ENCODE data around the gene TCF7L2.

Gene TCF7L2

DNA sequence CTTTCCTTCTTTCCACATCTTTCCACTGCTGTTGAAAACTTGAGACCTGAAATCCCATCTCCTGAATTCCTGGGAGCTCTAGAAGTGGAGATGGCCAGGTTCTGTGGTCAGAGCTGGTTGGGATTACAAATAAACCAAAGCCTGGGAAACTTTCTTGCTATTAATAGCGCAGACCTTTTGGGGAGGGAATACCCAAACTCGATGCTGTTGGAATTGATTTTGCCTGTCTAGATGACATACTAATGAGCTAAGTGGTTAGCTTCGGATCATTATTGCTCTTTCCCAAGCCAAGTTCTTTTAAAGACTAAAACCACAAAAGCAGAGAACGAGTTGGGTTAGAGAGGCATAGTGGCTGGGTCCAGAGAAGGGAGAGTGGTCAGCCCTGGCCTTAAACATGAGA is 76.6 kb downstream of the TCF7L2 start:
- no peak for DNase-seq

DNA sequence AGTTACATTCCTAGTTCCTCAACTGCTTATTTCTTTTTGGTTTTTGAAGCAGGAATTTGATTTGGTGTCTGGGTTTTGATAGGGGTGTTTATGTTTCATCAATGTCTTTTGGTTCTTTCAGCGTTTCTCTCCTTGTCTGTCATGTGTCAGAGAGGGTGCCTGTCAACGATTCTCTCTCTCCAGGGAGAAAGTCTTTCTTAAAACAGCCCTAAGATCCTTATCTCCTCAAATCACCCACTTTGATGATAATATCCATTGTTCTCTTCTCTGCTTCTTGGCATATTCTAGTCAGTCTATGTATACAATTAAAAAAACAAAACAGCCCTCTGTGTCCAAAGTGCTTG is 77.2 kb downstream of the TCF7L2 start:
- no peak for DNase-seq

DNA sequence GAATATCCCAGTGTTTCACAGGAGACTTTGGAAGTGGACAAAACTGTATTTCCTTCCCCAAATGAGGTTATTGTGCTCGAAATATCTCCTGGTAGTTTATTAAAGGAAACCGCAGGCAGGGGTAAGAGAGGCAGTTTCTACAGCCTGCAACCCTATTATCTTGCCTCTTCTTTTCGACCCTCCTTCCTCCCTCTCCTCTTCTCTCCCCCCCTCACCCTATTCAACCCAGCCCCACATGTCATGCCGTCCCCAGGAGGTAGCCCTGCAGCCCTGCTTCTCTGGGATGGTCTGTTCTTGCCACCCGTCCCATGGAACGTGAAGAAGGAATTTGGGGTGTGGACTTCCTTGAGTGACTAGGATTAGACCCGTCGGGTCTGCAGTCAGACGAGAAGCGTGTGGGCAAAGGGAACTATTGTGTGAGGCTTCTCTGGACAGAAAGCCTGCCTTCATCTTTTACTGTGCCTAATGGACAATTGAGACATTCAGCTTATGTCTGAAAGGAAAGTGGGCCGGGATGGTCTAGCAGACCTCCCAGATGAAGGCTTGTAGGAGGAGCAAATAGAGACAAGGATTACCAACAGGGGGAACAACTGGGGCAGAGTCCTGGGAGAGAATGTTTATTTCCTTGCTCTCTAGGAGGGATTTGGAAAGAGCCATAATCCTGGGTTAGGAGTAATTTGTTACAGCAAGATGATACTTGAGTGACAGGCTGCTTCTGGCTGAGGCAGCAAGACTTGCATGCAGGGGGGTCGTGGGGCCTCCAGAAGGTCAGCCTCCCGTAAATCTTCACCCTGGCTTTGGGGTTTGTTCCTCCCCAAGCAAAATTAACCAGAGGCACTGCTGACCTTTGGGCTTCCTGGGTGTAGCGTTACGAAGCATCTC is 77.8 kb downstream of the TCF7L2 start:
- DNase-seq = no peak

DNA sequence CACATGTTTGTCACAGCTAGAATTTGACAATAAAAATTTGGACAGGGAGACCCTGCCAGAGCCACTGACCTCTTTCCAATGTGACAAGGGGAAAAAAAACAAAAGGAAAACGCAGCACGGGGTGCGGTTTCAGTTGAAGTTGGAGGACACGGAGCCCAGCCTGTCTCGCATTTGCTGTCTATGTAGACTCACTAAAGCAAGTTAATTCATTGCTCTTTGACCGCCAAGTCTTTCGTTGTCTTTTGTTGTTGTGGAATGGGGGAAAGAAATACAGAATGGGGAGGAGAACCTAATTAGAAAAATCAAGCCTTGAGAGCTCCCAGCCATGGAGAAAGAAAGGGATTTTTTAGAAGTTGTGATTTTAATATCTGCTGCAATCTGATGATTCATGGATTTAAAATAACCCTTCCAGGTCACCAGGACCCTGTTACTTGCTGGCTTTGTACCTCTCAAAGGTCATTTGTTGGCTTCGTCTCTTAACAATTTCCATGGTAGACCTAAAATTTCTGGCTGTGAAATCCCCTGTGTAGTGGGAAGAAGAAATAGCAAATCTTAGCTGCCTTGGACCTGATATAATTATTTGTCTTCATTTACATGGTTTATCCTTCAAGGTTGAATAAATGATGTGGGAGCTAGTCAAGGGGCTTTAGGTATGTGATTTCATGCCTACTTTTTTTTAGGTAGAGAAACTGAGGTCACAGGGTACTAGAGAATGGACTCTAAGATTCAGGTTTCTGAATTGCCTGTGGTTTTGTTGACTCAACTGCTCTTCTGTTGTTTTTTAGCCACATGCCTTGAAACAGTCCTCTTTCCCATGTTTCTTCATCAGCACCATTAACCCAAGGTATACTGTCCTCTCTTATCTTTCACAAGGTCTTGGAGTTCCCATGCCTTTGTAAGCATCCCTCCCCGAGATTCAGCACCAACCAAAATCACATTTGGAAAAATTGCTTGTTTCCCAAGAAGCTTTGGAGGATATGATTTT is 78.7 kb downstream of the TCF7L2 start:
- no peak for DNase-seq

DNA sequence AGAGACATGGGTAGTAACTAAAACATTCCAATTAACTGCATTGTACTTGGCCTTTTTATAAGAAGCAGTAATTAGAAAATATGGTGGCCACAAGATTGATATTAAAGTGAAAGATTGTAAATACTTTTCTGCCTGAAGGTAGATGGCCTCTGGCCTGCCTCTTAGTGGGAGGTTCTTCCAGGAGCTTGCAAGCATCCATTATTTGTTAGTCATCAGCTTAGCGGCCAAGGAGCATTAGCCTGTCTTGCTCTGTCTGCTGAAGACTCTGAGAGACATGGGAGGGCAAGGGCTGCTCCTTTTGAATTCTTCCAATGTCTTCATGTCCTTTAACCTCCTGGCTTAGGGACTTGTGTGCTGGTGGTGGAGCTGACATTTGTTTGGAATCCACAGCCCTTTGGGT is 80.4 kb downstream of the TCF7L2 start:
- no peak for DNase-seq

DNA sequence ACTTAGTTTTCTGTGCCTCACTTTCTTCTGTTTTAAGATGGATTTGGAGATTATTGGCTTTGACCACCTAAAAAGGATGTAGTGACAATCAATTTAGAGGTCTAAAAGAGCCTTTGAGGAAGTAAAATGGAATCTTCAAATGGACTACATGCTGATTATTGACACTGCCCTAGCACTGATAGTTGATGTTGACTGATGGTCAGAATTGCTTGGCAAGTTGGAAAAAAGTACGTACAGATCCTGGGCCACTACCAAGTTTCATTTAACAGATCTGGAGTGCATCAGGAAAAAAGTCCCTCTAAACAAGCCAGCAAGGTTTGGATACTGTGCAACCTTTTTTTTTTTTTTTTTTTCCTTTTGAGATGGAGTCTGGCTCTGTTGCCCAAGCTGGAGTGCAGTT is 81.1 kb downstream of the TCF7L2 start:
- DNase-seq = no peak

DNA sequence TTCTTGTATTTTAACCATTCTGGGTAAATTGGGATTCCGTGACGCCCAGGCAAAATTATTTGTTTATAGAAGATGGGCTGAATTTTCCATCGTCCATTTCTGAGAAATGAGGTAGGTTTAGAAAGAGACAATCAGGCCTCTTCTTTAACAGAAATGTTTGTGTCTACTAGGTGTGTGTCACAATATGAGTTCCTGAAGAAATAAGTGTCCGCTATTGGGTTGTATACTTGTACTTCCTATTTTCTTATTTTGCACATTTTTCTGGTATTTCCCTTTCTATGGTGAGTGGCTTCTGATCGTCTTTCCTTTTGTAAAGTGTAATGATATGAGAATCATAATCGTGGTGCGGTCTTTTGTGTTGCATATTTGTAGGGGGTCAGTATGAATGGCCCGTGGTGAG is 83.9 kb downstream of the TCF7L2 start:
- DNase-seq = no peak

DNA sequence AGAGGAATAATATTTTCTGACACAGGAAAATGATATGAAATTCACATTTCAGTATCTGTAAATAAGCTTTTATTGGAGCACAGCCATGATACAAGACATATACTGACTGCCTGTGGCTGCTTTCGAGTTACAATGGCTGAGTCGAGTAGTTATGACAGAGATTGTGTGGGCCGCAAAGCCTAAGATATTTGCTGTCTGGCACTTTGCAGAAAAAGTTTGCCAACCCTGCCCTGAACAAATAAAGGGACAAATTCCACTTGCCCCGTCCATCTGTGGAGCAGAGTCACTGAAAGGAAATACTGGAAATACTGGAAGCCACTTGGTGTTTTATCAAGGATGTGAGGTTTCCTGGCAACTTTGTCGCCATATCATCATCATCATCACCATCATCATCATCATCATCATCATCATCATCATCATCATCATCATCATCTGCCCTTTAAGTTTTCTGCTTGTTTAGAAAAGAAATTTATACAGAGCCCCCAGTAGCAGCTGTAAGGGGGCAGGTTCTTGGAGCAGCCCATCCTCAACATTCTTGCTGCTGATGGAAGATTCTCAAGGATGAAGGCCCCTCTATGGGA is 85.8 kb downstream of the TCF7L2 start:
- DNase-seq = no peak

DNA sequence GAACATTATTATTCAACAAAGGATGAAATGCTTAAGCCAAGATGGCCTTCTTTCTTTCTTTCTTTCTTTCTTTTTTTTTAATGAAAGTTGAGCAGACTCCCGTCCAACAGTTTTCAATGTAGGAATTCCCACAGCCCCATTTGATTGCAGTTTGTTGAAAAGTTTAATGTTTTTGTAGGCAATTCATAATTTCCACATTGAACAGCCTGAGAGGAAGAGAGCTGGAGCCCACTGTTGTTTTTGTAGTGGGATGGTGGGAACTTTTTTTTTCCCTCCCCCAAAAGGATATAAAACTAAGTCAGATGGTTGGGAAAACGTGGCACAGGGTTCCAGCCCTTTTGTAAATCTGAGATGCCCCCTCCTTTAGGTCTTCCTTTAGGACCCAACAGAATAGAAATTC is 86.6 kb downstream of the TCF7L2 start:
- DNase-seq = no peak

DNA sequence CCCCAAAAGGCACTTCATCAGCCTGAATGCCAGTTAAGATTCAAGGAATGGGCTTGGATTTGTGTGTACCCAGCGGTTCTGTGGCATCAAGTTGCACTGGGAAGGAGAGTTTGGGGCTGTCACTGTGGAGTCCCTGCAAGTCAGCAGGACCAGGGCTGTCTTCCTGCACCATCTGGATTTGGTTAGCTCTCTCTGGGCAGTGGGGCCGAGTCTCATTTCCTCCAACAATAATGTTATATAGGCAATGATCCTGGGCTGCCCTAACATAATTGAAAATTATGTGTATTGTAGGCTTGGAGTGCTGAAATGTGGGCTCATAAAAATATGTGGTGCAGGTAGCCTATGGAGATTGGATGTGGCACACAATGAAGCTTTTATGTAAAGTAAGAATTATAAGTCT is 87.2 kb downstream of the TCF7L2 start:
- DNase-seq = no peak

DNA sequence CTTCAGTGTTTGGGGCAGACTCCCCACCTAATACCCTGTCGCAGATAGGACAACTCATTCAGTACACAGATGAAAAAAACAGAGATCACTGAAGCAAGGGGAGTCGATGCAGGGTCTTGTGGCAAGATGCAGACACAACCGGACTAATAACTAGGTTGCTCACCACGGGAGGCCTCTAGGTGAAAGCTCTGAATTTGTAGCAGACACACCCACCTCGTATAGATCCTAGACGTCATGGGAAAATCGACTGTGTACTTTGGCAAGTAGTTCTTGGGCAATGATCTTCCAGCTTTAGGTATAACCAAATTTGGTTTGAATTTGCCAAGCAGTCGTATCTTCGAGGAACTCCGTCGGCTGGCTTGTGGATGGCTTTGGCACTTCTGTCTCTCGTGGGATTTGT is 88.1 kb downstream of the TCF7L2 start:
- DNase-seq = no peak

DNA sequence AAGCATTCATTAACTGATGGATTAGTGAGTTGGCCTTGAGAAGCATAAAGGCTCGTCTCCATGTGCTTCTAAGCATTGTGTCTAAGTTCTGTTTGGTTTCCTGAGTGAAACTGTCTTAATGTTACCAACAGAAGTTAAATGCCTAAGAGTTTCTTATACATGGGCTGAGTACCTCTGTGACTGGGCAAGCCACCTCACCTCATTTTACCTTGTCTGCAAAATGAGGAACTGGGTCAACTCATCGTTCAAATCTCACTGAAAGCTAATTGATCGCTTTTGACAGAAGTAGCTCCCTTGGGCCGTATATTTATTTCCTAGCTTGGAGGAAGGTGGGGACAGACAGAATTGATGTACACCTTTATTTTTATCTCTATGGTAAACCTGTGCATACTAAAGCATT is 88.9 kb downstream of the TCF7L2 start:
- DNase-seq = no peak

DNA sequence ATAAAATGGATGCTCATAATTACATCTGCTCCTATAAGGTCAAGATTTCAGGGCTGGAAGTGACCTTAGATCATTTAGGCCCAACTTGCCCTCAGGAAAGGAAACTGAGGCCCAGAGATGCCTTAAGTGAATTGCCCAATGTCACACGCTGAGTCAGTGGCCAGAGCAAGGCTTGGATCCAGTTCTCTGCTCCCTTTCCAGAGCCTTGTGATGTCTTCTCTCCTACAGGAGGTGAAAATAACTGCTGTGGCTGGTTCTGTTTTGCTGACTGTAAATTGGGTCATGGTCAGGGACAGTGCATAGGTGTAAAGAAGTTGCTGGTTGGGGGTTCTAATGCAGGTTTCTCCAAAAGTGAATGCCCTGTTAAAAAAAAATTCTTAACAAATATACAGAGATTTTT is 91.3 kb downstream of the TCF7L2 start:
- no peak for DNase-seq

DNA sequence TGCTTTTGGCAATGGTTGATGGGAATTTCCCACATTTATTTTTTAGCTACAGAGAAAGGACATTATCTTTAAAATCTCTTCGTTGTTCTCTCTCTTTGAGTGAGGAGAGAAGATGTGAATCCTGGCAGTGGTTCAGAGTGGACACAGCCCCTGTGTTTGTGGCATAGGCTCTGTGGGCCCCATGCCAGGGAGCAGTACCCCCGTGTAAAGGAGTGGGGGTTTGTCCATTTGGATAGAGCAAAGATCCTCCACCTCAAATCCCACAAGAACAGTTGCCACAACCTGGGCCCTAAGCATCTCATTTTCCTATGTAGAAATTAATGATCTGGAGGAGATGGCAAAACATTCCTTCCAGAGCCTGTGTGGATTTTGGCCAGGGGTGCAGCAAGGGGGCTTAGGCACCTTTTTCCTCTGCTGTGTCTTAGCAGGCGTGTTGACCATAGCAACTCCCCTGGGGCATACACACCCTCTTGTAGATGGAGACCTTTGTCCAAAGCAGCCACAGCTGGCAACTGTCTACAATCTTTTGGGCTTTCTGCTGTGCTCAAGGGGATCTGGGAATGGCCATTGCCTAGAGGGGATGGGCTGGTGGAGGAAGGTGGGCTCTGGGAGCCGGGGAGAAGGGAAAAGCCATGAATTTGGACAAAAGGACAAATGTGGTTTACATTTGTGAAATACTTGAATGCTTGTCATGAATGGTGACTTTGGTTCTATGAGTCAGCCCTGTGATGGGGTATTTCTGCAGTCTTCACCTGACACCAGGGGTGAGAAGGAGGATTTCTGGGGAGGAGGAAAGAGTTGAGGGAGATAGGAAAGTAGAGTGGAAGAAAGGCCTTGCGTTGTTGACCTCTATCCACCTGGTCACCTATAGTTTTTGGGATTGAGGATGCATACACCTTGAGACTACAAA is 92.0 kb downstream of the TCF7L2 start:
- no peak for DNase-seq

DNA sequence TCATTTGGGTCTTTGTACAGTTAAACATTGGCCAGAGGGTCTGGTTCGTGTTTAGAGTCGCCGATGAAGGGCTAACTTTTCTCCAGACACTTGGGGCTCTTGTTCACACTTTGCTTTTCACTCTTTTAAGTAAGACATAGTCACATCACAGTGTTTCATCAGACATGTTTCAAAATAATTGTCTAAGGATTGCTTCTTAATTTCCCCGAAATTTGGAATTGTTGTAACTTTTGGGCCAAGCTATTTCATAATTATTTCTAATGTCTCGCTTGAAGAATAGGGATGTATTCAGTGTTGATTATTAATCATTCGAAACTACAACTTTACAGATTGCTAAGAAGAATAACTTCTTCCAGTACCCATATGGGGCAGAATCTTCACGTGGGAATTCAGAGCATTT is 92.8 kb downstream of the TCF7L2 start:
- DNase-seq = no peak

DNA sequence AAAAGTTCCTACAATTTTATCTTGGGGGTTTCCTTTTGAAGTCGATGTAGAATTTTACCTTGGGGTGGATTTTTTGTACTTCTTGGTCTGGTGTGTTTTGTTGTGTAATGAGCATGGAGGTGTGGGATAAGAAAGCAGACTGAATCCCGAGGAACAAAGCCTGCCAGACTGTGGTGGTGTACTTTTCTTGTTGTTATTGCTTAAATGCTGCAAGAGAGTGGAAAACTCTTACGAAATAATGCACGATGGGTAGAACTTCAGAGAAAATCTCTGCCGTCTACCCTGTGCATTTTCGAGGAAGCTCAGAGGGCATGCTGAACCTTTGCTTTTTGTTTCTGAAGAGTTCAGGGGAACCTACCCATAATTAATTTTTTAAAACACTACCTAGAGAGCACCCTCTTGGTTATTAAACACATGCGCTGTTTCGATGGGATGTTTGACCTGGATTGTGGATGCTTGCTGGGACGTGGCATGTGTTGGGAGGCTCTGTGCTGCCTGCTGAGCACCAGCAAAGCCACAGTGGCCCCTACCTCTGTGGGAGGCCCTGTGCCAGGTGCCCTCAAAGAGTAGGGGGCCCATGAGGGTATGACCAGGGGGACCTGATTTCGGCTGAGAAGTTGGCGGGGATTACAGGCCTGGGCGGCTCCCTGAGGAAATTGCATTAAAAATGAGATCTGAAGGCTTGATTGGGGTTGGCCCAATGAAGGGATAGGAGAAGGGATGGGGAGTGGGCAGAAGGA is 94.1 kb downstream of the TCF7L2 start:
- no peak for DNase-seq

DNA sequence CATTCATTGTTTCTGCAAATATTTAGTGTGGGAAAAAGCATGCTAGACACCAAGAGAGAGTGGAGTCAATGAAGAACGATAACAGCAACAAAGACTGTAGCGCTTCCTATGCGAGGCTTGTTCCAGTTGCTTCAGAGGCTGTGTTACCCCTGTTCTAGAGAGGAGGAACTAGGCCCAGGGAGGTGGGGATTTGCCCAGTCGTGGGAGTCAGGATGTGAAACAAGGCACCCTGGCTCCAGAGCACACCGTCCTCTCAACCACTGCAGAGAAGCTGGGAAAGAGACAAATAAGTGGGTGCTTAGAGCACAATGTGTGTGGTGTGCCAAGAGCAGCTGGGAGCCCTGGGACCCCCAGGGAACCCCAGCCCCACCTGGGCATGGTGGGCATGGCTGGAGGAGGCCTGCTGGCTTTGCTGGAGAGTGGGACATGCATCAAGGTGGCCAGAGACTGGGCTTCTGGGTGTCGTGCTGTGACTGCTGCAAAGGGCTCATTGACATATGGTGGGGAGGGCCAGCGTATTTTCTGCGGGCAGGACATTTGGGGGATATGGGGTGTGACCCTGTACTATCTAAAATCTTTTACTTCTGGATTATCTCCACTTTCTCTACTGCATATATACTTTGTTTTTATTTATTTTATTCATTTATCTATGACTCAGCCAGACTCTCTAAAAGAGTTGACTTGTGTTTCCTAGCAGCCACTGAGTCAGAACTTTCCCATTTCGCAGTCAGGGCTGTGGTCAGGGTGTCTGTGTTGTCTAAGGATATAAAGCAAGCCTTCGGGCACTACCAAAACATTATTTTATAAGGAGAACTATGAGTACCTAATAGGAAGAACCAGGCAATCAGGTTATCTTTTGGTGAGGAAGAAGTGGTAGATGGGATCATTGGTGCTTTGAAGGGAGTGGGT is 95.4 kb downstream of the TCF7L2 start:
- no peak for DNase-seq

DNA sequence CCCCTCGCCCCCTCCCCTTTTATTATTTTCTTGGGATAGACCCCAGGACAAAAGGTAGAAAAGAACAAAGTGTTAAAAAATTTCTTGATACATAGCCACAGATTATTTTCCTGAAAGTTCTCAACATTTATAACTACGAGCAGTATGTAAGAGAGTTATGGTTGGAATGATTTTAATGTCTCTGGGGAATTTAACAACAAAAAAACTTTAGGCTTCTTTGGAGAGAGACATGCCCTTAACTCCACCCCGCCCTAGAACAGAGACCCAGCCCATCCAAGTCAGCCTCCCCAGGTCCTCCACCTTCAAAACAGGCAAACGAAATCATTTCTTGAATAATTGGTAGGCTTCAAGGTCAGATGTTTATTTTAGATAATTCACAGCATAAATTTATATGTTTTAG is 97.1 kb downstream of the TCF7L2 start:
- no peak for DNase-seq

DNA sequence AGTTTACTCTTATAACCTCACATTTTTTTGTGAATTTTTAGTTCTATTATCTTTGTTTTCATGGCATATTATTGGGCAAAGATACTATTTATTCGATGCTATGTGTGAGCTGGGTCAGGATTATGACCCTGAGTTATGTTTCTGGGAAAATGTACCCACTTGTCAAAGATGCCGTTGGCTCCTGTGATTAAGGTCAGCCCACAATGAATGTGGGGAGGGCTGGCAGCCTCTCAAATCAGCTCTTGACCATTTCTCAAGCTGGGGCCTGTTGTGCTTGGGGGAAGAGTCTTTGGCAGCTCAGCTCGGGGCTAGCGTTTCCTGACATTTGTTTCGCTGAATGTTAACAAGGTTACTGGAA is 97.5 kb downstream of the TCF7L2 start:
- DNase-seq = no peak

DNA sequence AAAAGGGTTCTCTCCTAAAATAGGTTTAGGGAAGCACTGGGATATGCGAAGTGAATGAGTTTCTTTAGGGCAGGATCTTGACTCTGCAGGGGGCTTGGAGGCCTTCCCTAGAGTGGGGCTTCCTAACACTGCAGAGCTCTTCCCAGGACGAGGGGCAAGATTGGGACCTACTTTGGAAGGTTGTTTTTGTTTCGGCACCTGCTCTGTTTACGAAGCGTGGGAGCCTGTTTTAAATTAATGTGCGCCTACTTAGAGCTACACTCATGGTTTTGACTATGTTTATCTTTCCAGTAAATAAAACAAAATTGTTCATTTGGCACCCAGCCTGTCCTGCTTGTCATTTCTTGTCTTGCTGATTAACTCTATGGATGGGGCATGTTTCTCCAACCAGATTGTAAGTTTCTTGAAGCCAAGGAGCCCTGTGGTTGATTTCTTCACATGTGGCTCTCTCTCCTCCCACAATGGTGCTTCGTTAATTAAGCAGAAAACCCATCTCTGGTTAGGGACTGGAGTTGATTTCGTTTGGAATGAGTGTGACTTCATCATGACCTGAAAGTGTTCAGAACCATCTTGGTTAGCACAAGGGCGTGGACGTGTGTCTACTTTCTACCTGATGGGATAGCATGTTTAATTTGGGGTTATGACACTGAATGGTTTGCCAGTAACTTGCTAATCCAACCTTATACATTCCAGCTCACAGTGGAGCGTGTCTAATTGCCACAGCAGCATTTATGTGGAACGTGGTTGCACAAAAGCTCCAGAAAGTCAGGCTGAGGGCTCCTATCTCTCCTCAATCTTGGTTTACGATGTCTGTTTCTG is 98.1 kb downstream of the TCF7L2 start:
- DNase-seq = no peak

Measured in NCI-H1694 treated with DMSO at 0.1 percent for 48 hours (cell line).